ENCODE results near the gene CNTNAP2. TPM values are rescaled to one million over a fixed set of nuclear protein-coding genes. Genes with fewer than 3 reads are reported as not detected.

Gene CNTNAP2
- total RNA-seq, 1 experiment from 2014 or later, result 0.03 TPM

DNA sequence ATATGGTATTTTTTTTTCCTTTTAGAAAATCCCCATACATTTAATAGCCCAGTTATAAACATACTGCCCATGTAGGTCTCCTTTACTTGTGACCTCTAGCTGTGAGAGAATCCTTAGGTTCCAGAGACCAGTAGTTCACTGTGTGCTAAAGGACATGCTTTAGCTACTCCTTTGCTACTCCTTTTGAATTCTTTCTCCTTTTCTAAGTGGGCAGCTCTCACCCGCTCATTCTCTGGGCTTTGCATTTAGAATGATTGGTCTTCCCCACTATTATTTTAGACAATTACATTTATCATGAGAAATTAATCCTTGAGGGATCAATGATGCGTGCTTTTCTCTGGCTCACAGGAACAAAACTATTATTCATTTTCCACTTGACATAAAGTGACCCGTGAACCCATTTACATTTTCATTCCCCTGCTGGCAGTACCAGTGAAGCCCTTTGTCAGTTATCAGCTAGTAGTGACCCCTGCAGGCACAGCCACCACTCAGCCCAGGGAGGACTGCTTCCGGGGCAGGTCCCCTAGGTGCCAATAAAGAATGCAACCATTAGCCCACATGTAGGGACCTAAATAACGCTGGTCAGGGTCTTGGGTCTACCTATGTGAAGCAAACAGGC lies 844.3 kb downstream of the CNTNAP2 start:
- POLR2A ChIA-PET, result no interaction called here
- in situ Hi-C loops (cut with HindIII; ENCODE audit: low pct_unique_long_range_greater_than_20kb, low sequenced_read_pairs), result no loop called here
- CTCF ChIA-PET, result no interaction called here

DNA sequence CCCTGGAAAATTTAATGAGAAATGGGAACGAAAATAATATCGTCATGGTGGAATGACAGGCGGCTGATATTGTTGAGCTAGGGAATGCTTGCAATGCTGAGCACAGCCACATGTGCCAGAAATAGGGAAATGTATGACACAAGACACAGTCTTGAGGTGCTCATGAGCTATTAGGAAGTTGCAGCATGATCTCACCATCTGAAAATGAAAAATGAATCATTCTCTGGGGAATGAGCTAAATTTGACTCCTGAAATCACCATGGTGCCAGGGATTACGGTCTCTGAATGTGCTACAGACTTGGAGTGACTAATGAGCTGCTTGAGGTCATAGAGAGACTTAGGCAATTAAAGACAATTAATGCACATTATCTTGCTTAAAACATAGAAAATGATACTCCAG lies 845.0 kb downstream of the CNTNAP2 start:
- no TSS peak for BruUV-seq (replicated peaks)

More for the DNA sequence above, 844.3 kb downstream of the CNTNAP2 start:
- Histone ChIP-seq H3K4me3 (ENCODE audit: low read depth in 2 of 2, low read length in 2 of 2) (no peak overlapping the region), H3K36me3 (ENCODE audit: control insufficient read depth, insufficient read depth, low read length) (no peaks in the 10 kb centered on the region), H3K27me3 (ENCODE audit: control insufficient read depth, insufficient read depth, low read length) (no peaks in the 10 kb centered on the region), H3K27ac (ENCODE audit: low read length) (no peak overlapping the region), H3K9me3 (ENCODE audit: control insufficient read depth, insufficient read depth, low read depth, low read length) (no peaks in the 10 kb centered on the region), H3K4me1 (ENCODE audit: control insufficient read depth, insufficient read depth, low read length) (no peaks in the 10 kb centered on the region)
- no peak for DNase-seq (ENCODE audit: low read depth, low spot score)
- ATAC-seq, result no peak
- intact Hi-C loops (cut with micrococcal nuclease; ENCODE audit: unreplicated experiment), result no loop called here
- TF ChIP-seq, protein P1, sequence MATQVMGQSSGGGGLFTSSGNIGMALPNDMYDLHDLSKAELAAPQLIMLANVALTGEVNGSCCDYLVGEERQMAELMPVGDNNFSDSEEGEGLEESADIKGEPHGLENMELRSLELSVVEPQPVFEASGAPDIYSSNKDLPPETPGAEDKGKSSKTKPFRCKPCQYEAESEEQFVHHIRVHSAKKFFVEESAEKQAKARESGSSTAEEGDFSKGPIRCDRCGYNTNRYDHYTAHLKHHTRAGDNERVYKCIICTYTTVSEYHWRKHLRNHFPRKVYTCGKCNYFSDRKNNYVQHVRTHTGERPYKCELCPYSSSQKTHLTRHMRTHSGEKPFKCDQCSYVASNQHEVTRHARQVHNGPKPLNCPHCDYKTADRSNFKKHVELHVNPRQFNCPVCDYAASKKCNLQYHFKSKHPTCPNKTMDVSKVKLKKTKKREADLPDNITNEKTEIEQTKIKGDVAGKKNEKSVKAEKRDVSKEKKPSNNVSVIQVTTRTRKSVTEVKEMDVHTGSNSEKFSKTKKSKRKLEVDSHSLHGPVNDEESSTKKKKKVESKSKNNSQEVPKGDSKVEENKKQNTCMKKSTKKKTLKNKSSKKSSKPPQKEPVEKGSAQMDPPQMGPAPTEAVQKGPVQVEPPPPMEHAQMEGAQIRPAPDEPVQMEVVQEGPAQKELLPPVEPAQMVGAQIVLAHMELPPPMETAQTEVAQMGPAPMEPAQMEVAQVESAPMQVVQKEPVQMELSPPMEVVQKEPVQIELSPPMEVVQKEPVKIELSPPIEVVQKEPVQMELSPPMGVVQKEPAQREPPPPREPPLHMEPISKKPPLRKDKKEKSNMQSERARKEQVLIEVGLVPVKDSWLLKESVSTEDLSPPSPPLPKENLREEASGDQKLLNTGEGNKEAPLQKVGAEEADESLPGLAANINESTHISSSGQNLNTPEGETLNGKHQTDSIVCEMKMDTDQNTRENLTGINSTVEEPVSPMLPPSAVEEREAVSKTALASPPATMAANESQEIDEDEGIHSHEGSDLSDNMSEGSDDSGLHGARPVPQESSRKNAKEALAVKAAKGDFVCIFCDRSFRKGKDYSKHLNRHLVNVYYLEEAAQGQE (IDR thresholded peaks at IDR 0.05; ENCODE audit: insufficient read depth in 1 of 2, low read depth in 2 of 2, low read length in 1 of 2), result no peak
- TF ChIP-seq SIN3A (IDR thresholded peaks at IDR 0.05; ENCODE audit: borderline replicate concordance, insufficient read depth, low read depth, low read length), result no peak
- no peak for TF ChIP-seq TCF7L2 (IDR thresholded peaks at IDR 0.05; ENCODE audit: low read depth, low read length)
- TF ChIP-seq POLR2AphosphoS5 (IDR thresholded peaks at IDR 0.05; ENCODE audit: low read depth, low read length), result no peak
- TF ChIP-seq, protein P2, sequence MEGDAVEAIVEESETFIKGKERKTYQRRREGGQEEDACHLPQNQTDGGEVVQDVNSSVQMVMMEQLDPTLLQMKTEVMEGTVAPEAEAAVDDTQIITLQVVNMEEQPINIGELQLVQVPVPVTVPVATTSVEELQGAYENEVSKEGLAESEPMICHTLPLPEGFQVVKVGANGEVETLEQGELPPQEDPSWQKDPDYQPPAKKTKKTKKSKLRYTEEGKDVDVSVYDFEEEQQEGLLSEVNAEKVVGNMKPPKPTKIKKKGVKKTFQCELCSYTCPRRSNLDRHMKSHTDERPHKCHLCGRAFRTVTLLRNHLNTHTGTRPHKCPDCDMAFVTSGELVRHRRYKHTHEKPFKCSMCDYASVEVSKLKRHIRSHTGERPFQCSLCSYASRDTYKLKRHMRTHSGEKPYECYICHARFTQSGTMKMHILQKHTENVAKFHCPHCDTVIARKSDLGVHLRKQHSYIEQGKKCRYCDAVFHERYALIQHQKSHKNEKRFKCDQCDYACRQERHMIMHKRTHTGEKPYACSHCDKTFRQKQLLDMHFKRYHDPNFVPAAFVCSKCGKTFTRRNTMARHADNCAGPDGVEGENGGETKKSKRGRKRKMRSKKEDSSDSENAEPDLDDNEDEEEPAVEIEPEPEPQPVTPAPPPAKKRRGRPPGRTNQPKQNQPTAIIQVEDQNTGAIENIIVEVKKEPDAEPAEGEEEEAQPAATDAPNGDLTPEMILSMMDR (IDR thresholded peaks at IDR 0.05), result no peak
- BruUV-seq (replicated peaks), result no TSS peak

More for the DNA sequence above, 845.0 kb downstream of the CNTNAP2 start:
- ATAC-seq (no peak), DNase-seq (ENCODE audit: low read depth, low spot score) (peak; percentile 83)
- CTCF ChIA-PET, result no interaction called here
- Histone ChIP-seq H3K27ac (ENCODE audit: low read length) (no peak overlapping the region), H3K4me1 (ENCODE audit: control insufficient read depth, insufficient read depth, low read length) (no peaks in the 10 kb centered on the region), H3K27me3 (ENCODE audit: control insufficient read depth, insufficient read depth, low read length) (no peaks in the 10 kb centered on the region), H3K9me3 (ENCODE audit: control insufficient read depth, insufficient read depth, low read depth, low read length) (no peaks in the 10 kb centered on the region), H3K36me3 (ENCODE audit: control insufficient read depth, insufficient read depth, low read length) (no peaks in the 10 kb centered on the region), H3K4me3 (ENCODE audit: low read depth in 2 of 2, low read length in 2 of 2) (no peak overlapping the region)
- TF ChIP-seq, protein P1 (IDR thresholded peaks at IDR 0.05; ENCODE audit: insufficient read depth in 1 of 2, low read depth in 2 of 2, low read length in 1 of 2), result no peak
- no peak for TF ChIP-seq SIN3A (IDR thresholded peaks at IDR 0.05; ENCODE audit: borderline replicate concordance, insufficient read depth, low read depth, low read length)
- TF ChIP-seq, protein P2 (IDR thresholded peaks at IDR 0.05), result no peak
- TF ChIP-seq TCF7L2 (IDR thresholded peaks at IDR 0.05; ENCODE audit: low read depth, low read length), result no peak
- no peak for TF ChIP-seq POLR2AphosphoS5 (IDR thresholded peaks at IDR 0.05; ENCODE audit: low read depth, low read length)
- POLR2A ChIA-PET, result no interaction called here
- in situ Hi-C loops (cut with HindIII; ENCODE audit: low pct_unique_long_range_greater_than_20kb, low sequenced_read_pairs), result no loop called here
- intact Hi-C loops (cut with micrococcal nuclease; ENCODE audit: unreplicated experiment), result no loop called here
